ENCODE measurements around the gene SPG21. TPM values are rescaled to one million over a fixed set of nuclear protein-coding genes. Genes with fewer than 3 reads are reported as not detected.

SPG21 gene
- total RNA-seq, 1 experiment from 2014 or later: 66.6 TPM

- H4K91ac ChIP-seq (ENCODE audit: insufficient read length, low read depth, low read length): no peak overlapping the region
- no peak overlapping the region for H4K8ac ChIP-seq (replicated peaks; ENCODE audit: insufficient read length, low read depth, low read length)
- H3K56ac ChIP-seq (ENCODE audit: insufficient read length, low read depth, low read length): no peak overlapping the region
- H3K4me1 ChIP-seq (ENCODE audit: insufficient read depth, low read length): no peaks in the 10 kb centered on the region
- peak overlapping the region; percentile 31 for H3K9ac ChIP-seq (ENCODE audit: extremely low read depth, insufficient read length, low read length)
- no peak overlapping the region for H3K18ac ChIP-seq (ENCODE audit: insufficient read length, low read depth, low read length)
- H3K79me1 ChIP-seq (ENCODE audit: insufficient read depth, low read depth, low read length, poor library complexity, severe bottlenecking): no peaks in the 10 kb centered on the region
- no peaks in the 10 kb centered on the region for H3K27me3 ChIP-seq (ENCODE audit: insufficient read depth, low read length)
- no peaks in the 10 kb centered on the region for H3K23me2 ChIP-seq (ENCODE audit: insufficient read length, low read depth, low read length, poor library complexity, severe bottlenecking)
- no peak for TF ChIP-seq CTCF (conservative IDR thresholded peaks at IDR 0.05)
- no peaks in the 10 kb centered on the region for H4K20me1 ChIP-seq (ENCODE audit: control insufficient read depth, insufficient read depth, insufficient read length)
- H2BK5ac ChIP-seq (ENCODE audit: insufficient read length, low read length): no peak overlapping the region
- WGBS (ENCODE audit: extremely low coverage, insufficient read length, low lambda C conversion rate): no CpG with 5 or more reads among the region's 9 CpGs
- H3K9me3 ChIP-seq (ENCODE audit: control insufficient read depth, low read depth, low read length): no peaks in the 10 kb centered on the region
- no peak overlapping the region for H2BK20ac ChIP-seq (ENCODE audit: low read depth, low read length, poor library complexity, severe bottlenecking)
- Mint-ChIP-seq H3K4me3 (peak overlapping the region; percentile 96 to 97), H3K9me3 (no peaks in the 10 kb centered on the region), H3K4me1 (peaks cover 9 to 18% of the 10 kb centered on the region in 2 experiments), H3K27me3 (ENCODE audit: low read depth) (no peaks in the 10 kb centered on the region; the same call in 1 of the 2 replicates), H3K27ac (peak overlapping the region; percentile 79 to 85 (median 79); a peak in 4 of 7 replicates), H3K36me3 (ENCODE audit: insufficient read depth in 1 of 3, low read depth in 3 of 3) (no peaks in the 10 kb centered on the region; a peak in 1 of 7 replicates)
- H3K4ac ChIP-seq (ENCODE audit: low read depth, low read length): no peak overlapping the region
- no peaks in the 10 kb centered on the region for H3K79me2 ChIP-seq (ENCODE audit: insufficient read depth, low read length)
- H3K27ac ChIP-seq (ENCODE audit: insufficient read length, low read depth, low read length): no peak overlapping the region
- no peak overlapping the region for H2BK120ac ChIP-seq (ENCODE audit: low read depth, low read length, poor library complexity, severe bottlenecking)
- no peak overlapping the region for H3K14ac ChIP-seq (ENCODE audit: insufficient read depth, low read length)
- peak overlapping the region; percentile 60 for H3K4me2 ChIP-seq (ENCODE audit: insufficient read depth, insufficient read length, low read length)
- H3T11ph ChIP-seq (ENCODE audit: low read length): no peak overlapping the region
- no peak overlapping the region for H2BK15ac ChIP-seq (ENCODE audit: low read depth, low read length)
- no peak overlapping the region for H2AK5ac ChIP-seq (ENCODE audit: insufficient read length, low read length)
- H2BK12ac ChIP-seq (ENCODE audit: insufficient read length, low read depth, low read length): no peak overlapping the region
- peak overlapping the region; percentile 93 for H2AFZ ChIP-seq (ENCODE audit: low read length)
- no peak overlapping the region for H3K23ac ChIP-seq (ENCODE audit: insufficient read length, low read depth, low read length)
- no peak overlapping the region for H4K5ac ChIP-seq (ENCODE audit: insufficient read length, low read depth, low read length)
- DNase-seq: no peak
These were observed 405 bp upstream of the SPG21 start for GRCh38 chr15:64990168-64990470.
